ENCODE results near the gene DOCK11.
"Not testable (repeated sequence)": the region's sequence is repeated elsewhere in the genome, so short reads cannot be mapped to it uniquely, and the experiment has no call there.

Gene DOCK11

GRCh38 chrX:118570209-118570608, 74.6 kb downstream of the DOCK11 start:
- DNase-seq (ENCODE audit: low read depth, low spot score), result no peak

GRCh38 chrX:118571836-118572235, 76.2 kb downstream of the DOCK11 start:
- DNase-seq (ENCODE audit: low read depth, low spot score), result no peak

GRCh38 chrX:118574666-118575065, 79.1 kb downstream of the DOCK11 start:
- no peak for DNase-seq (ENCODE audit: low read depth, low spot score)

GRCh38 chrX:118577041-118577440, 81.4 kb downstream of the DOCK11 start:
- DNase-seq (ENCODE audit: low read depth, low spot score), result no peak

- DNase-seq (ENCODE audit: low read depth, low spot score), result no peak
Observed at GRCh38 chrX:118579417-118579816, 83.8 kb downstream of the DOCK11 start.

- DNase-seq (ENCODE audit: low read depth, low spot score), result not testable (repeated sequence)
Observed at GRCh38 chrX:118582926-118583325, 87.3 kb downstream of the DOCK11 start.

- DNase-seq (ENCODE audit: low read depth, low spot score), result no peak
Observed at GRCh38 chrX:118583781-118584180, 88.2 kb downstream of the DOCK11 start.

- DNase-seq (ENCODE audit: low read depth, low spot score), result no peak
Observed at GRCh38 chrX:118585296-118585695, 89.7 kb downstream of the DOCK11 start.

GRCh38 chrX:118586206-118586605, 90.6 kb downstream of the DOCK11 start:
- DNase-seq (ENCODE audit: low read depth, low spot score), result not testable (repeated sequence)

- no peak for DNase-seq (ENCODE audit: low read depth, low spot score)
Observed at GRCh38 chrX:118588715-118589114, 93.1 kb downstream of the DOCK11 start.

- DNase-seq (ENCODE audit: low read depth, low spot score), result no peak
Observed at GRCh38 chrX:118589227-118589626, 93.6 kb downstream of the DOCK11 start.

- DNase-seq (ENCODE audit: low read depth, low spot score), result no peak
Observed at GRCh38 chrX:118593407-118593806, 97.8 kb downstream of the DOCK11 start.

- no peak for DNase-seq (ENCODE audit: low read depth, low spot score)
Observed at GRCh38 chrX:118594697-118595420, 99.2 kb downstream of the DOCK11 start.

- DNase-seq (ENCODE audit: low read depth, low spot score), result no peak
Observed at GRCh38 chrX:118595501-118596042, 100.0 kb downstream of the DOCK11 start.

- DNase-seq (ENCODE audit: low read depth, low spot score), result no peak
Observed at GRCh38 chrX:118596390-118596789, 100.8 kb downstream of the DOCK11 start.

GRCh38 chrX:118603981-118604380, 108.4 kb downstream of the DOCK11 start:
- peak; percentile 16 for DNase-seq (ENCODE audit: low read depth, low spot score)

- no peak for DNase-seq (ENCODE audit: low read depth, low spot score)
Observed at GRCh38 chrX:118612290-118612689, 116.7 kb downstream of the DOCK11 start.

GRCh38 chrX:118614150-118614549, 118.5 kb downstream of the DOCK11 start:
- no peak for DNase-seq (ENCODE audit: low read depth, low spot score)

- no peak for DNase-seq (ENCODE audit: low read depth, low spot score)
Observed at GRCh38 chrX:118615141-118615540, 119.5 kb downstream of the DOCK11 start.

GRCh38 chrX:118621081-118621759, 125.6 kb downstream of the DOCK11 start:
- no peak for DNase-seq (ENCODE audit: low read depth, low spot score)

- no peak for DNase-seq (ENCODE audit: low read depth, low spot score)
Observed at GRCh38 chrX:118623062-118623461, 127.4 kb downstream of the DOCK11 start.

- DNase-seq (ENCODE audit: low read depth, low spot score), result no peak
Observed at GRCh38 chrX:118626346-118626745, 130.7 kb downstream of the DOCK11 start.
